GM12864 (cell line): ENCODE measurements around the gene SUMF1.

ENCODE experiments used
- DNase-seq: peaks from one replicate; pipeline ENCODE4 v3.0.0-alpha.2; 2011; ENCODE audit warnings: low read depth
- H3K4me3 ChIP-seq: 2 replicates; pipeline ENCODE4 v1.5.1; 2011; ENCODE audit warnings: mild to moderate bottlenecking, low read depth, low read length, control low read depth
- TF ChIP-seq, protein P1 (sequence below): IDR thresholded peaks from 2 replicates; pipeline ENCODE4 v1.5.1; 2011; ENCODE audit warnings: low read depth, mild to moderate bottlenecking, moderate library complexity, low read length, control low read depth, inconsistent platforms; ENCODE audit errors: missing control alignments

The SUMF1 gene

DNA sequence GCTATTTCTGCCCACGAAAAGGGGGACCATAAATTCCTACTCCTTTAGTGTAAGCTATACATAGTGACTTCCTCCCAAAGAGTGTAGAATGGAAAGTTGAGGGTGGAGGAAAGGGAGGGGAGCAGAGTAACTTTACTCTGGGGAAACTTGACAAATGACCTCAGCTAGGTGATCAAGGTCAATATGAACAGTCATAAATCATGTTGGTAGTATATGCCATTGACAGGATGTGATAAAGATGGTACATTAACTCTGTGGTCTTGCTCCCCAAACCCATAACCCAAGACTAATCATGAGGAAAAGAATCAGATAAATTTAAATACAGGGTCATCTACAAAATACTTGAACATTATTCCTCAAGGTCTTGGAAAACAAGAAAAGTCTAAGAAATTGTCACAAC, 145.3 kb downstream of the SUMF1 start:
- H3K4me3 ChIP-seq, result no peak overlapping the region
- TF ChIP-seq, protein P1, sequence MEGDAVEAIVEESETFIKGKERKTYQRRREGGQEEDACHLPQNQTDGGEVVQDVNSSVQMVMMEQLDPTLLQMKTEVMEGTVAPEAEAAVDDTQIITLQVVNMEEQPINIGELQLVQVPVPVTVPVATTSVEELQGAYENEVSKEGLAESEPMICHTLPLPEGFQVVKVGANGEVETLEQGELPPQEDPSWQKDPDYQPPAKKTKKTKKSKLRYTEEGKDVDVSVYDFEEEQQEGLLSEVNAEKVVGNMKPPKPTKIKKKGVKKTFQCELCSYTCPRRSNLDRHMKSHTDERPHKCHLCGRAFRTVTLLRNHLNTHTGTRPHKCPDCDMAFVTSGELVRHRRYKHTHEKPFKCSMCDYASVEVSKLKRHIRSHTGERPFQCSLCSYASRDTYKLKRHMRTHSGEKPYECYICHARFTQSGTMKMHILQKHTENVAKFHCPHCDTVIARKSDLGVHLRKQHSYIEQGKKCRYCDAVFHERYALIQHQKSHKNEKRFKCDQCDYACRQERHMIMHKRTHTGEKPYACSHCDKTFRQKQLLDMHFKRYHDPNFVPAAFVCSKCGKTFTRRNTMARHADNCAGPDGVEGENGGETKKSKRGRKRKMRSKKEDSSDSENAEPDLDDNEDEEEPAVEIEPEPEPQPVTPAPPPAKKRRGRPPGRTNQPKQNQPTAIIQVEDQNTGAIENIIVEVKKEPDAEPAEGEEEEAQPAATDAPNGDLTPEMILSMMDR, result no peak
- DNase-seq, result no peak

DNA sequence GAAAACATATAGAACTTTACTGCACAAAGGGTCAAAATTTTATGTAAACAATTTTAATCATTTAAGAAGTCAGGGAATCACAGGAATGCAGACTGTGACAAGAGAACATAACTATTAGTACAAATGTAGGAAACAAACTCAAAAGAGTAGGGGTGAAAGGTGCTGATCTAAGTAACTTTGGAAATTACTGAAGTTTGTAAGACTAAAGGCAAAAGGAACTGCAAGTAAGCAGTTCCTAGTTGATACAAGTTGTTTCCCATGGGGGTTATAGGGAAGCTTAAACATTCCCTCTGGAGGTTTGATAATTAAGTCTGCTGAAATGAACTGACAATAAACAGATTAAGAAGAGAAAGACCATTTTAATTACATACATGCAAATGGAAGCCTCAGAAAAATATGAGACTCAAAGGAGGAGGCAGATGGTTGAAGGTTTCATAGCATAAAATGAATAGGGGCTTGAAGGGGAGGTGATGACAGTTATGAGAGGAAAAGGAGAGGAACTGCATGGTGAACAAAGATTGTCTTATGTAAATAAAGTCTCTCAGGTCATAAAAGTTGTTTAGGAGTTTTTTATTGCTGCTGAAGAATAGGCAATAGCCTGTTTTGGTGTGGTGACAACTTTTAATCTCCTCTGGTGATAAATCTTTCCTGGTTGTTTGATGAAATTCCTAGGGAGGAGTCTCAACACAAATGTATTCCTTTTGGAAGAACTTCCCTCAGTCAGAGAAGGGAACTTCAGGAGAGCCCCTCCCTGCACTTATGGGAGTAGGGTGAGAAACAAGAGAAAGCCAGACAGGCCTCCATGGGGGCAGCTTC, 146.8 kb downstream of the SUMF1 start:
- no peak for DNase-seq
- TF ChIP-seq, protein P1, result no peak
- no peak overlapping the region for H3K4me3 ChIP-seq

DNA sequence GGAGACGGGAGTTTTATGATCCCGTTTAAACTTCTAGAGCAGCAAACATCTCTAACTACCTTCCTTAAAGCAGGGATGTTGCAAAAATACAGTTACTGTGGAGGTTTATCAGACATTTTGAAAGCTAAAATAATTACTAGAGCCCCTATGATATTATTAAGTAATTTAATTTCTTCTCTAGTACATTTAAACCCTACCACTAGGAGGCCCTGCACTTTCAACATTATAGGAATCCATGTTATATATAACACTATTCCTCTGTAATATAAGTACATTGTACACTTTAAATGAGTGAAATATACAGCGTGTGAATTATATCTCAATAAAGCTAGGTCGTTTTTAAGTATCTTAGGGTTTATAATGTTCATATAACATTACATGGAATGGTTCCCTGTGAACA, 152.4 kb downstream of the SUMF1 start:
- DNase-seq, result no peak
- TF ChIP-seq, protein P1, result no peak
- H3K4me3 ChIP-seq, result no peak overlapping the region

DNA sequence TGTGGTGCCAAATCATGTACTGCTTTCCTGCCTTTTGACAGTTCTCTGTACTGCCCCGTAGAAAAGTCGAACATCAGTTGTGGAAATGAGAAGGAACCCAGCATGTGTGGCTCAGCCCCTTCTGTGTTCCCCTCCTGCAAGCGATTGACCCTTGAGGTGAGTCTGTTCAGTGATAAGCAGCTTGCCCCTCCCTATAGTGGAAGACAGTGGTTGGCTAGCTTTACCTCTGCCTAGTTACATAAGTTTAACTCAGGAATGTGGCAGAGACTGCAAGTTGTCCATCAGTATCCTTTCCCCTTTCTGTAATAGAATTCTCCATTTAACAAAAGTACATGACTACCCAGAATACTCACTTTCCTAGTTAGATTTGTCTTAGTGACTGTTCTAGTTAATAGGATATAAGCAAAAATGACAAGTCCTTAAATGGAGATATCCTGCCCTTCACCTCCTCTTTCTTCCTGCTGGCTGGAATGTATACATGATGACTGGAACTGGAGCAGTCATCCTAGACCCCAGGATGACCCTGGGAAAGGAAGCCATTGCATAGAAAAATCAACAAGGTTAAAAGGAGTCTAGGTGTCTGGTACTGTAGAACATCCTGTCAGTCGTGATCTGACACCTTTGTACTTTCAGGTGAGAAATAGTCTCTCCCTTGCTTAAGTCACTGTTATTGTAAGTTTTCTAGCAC, 153.3 kb downstream of the SUMF1 start:
- TF ChIP-seq, protein P1, result no peak
- DNase-seq, result no peak
- H3K4me3 ChIP-seq, result no peak overlapping the region

DNA sequence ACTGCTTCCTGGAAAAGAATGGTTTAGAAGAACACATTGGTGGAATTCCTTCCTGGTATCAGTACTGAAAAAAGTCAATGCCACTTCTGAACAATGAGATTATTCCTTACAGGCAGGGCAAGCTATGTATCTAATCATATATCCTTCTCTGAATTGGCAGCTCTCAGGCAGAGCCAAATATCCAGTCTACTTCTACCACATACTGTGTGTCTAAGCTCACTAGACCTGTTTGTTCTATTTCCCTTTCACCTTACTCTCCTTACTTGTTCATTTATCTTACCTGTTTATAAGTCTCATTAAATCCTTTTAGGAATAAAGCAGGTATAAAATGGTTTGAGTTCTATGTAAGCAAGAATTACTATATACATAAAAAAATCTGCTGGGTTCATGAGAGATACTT, 155.6 kb downstream of the SUMF1 start:
- TF ChIP-seq, protein P1, result no peak
- DNase-seq, result no peak
- no peak overlapping the region for H3K4me3 ChIP-seq
